Measurements from ENCODE around the gene HEG1. TPM values are rescaled to one million over a fixed set of nuclear protein-coding genes. Genes with fewer than 3 reads are reported as not detected.

HEG1 gene
- total and polyA plus RNA-seq, 2 of the 13 experiments (the other 11 are each of a cell fraction or from before 2014, with no cell fraction given), result 10.7 to 18.2 TPM

DNA sequence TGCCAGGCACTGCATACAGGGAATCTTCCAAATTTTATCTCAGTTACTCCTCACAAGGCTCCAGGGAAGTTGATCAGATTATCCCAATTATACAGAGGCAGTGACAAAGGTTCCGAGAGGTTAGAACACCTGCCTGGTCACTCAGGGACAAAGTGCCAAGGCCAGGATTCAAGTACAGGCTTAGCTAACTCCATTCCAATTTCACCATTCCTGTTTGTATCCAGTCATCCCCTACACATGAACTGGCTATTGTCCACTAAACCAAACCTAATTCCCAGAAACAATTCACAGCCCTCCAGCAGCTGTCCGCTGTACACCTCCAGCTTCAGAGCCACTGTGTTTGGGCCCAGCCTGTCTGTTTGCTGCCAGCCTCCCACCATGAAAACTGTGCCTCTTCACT is 137.3 kb downstream of the HEG1 start (continued):
- TF ChIP-seq, protein P1, sequence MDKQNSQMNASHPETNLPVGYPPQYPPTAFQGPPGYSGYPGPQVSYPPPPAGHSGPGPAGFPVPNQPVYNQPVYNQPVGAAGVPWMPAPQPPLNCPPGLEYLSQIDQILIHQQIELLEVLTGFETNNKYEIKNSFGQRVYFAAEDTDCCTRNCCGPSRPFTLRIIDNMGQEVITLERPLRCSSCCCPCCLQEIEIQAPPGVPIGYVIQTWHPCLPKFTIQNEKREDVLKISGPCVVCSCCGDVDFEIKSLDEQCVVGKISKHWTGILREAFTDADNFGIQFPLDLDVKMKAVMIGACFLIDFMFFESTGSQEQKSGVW (CRISPR knock-in tag; IDR thresholded peaks at IDR 0.05; ENCODE audit: borderline replicate concordance), result no peak
- TF ChIP-seq TBX3 (IDR thresholded peaks at IDR 0.05; ENCODE audit: borderline replicate concordance) (no peak), NFIB (CRISPR knock-in tag; IDR thresholded peaks at IDR 0.05; ENCODE audit: borderline replicate concordance) (no peak)

DNA sequence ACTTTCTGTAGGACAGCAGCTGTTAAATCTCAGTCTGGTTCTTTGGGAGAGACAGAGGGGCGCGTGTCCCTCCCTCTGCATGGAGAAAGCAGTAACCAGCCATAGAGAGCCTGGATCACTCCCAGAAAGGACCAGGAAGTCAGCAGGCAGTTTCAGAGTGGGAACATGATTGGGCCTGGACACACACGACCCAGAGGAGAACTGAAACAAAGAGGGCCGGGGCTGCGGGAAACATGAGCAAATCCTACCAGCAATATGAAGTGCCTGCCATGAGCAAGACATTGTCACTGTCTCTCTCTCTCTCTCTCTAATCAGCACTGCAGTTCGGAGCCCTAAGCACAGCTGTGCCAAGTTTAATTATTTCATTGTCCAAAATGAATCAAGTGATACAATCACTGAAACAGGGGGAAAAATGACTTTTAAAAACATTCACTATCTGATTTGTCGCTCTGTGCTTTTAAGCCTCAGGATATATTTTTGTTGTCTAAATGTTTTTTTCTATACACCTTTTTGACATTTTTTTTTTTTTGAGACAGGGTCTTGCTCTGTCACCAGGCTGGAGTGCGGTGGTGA is 138.9 kb downstream of the HEG1 start:
- H3K9ac ChIP-seq (ENCODE audit: insufficient read depth, low read depth, low read length), result no peak overlapping the region
- peaks cover 0 to 7% of the 10 kb centered on the region in 2 experiments; a peak in 1 of 5 replicates for H3K27me3 ChIP-seq (ENCODE audit: control insufficient read depth in 1 of 2, insufficient read depth in 2 of 2, low read length in 2 of 2)
- H2AFZ ChIP-seq (ENCODE audit: low read length), result no peak overlapping the region
- CTCF ChIA-PET (ENCODE audit: low intra/inter-chr PET ratio, low total read pairs), result no interaction called here
- no TSS peak for BruUV-seq (replicated peaks)
- no peaks in the 10 kb centered on the region for H3K9me3 ChIP-seq (ENCODE audit: low read length)
- intact Hi-C loops (cut with micrococcal nuclease; ENCODE audit: unreplicated experiment) (no loop called here), in situ Hi-C loops (cut with HindIII; ENCODE audit: extremely low pct_ligation_motif_present, low pct_unique_long_range_greater_than_20kb) (no loop called here)
- H4K20me1 ChIP-seq (ENCODE audit: insufficient read depth, low read length), result no peaks in the 10 kb centered on the region
- no peak for DNase-seq (ENCODE audit: low spot score)
- FAIRE-seq, result no peak
- no peak overlapping the region for H3K27ac ChIP-seq (ENCODE audit: extremely low read length, insufficient read depth, low read length)
- H3K4me2 ChIP-seq (ENCODE audit: low read depth, low read length), result no peak overlapping the region
- no peak overlapping the region for H3K4me3 ChIP-seq (replicated peaks in 1 of 3; ENCODE audit: insufficient read depth in 1 of 3, low read depth in 2 of 3, low read length in 3 of 3)
- 67% methylated on average over 8 of the region's 8 CpGs for WGBS (ENCODE audit: low lambda C conversion rate)
- H3K4me1 ChIP-seq (ENCODE audit: insufficient read depth, low read length), result peaks cover 9% of the 10 kb centered on the region
- no peaks in the 10 kb centered on the region for H3K36me3 ChIP-seq (replicated peaks in 1 of 2; ENCODE audit: control insufficient read depth in 1 of 2, insufficient read depth in 2 of 2, low read length in 2 of 2)
- POLR2A ChIA-PET, result no interaction called here
- H3K79me2 ChIP-seq (ENCODE audit: insufficient read depth, low read length), result no peaks in the 10 kb centered on the region
- ATAC-seq, result no peak
- TF ChIP-seq, protein P2, sequence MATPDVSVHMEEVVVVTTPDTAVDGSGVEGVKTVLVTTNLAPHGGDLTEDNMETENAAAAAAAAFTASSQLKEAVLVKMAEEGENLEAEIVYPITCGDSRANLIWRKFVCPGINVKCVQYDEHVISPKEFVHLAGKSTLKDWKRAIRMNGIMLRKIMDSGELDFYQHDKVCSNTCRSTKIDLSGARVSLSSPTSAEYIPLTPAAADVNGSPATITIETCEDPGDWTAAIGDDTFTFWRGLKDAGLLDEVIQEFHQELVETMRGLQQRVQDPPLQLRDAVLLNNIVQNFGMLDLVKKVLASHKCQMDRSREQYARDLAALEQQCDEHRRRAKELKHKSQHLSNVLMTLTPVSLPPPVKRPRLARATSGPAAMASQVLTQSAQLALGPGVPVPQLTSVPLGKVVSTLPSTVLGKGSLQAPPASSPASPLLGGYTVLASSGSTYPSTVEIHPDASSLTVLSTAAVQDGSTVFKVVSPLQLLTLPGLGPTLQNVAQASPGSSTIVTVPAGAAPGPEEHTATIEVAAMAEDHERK (CRISPR knock-in tag; IDR thresholded peaks at IDR 0.05; ENCODE audit: low read depth), result no peak
- TF ChIP-seq ZNF746 (CRISPR knock-in tag; IDR thresholded peaks at IDR 0.05) (no peak), HMGA1 (CRISPR knock-in tag; conservative IDR thresholded peaks at IDR 0.05) (no peak)
- TF ChIP-seq, protein P3, sequence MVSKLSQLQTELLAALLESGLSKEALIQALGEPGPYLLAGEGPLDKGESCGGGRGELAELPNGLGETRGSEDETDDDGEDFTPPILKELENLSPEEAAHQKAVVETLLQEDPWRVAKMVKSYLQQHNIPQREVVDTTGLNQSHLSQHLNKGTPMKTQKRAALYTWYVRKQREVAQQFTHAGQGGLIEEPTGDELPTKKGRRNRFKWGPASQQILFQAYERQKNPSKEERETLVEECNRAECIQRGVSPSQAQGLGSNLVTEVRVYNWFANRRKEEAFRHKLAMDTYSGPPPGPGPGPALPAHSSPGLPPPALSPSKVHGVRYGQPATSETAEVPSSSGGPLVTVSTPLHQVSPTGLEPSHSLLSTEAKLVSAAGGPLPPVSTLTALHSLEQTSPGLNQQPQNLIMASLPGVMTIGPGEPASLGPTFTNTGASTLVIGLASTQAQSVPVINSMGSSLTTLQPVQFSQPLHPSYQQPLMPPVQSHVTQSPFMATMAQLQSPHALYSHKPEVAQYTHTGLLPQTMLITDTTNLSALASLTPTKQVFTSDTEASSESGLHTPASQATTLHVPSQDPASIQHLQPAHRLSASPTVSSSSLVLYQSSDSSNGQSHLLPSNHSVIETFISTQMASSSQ (IDR thresholded peaks at IDR 0.05; ENCODE audit: low read depth), result no peak
- TF ChIP-seq, protein P3 (CRISPR knock-in tag; IDR thresholded peaks at IDR 0.05; ENCODE audit: borderline replicate concordance), result no peak
- TF ChIP-seq, protein P4, sequence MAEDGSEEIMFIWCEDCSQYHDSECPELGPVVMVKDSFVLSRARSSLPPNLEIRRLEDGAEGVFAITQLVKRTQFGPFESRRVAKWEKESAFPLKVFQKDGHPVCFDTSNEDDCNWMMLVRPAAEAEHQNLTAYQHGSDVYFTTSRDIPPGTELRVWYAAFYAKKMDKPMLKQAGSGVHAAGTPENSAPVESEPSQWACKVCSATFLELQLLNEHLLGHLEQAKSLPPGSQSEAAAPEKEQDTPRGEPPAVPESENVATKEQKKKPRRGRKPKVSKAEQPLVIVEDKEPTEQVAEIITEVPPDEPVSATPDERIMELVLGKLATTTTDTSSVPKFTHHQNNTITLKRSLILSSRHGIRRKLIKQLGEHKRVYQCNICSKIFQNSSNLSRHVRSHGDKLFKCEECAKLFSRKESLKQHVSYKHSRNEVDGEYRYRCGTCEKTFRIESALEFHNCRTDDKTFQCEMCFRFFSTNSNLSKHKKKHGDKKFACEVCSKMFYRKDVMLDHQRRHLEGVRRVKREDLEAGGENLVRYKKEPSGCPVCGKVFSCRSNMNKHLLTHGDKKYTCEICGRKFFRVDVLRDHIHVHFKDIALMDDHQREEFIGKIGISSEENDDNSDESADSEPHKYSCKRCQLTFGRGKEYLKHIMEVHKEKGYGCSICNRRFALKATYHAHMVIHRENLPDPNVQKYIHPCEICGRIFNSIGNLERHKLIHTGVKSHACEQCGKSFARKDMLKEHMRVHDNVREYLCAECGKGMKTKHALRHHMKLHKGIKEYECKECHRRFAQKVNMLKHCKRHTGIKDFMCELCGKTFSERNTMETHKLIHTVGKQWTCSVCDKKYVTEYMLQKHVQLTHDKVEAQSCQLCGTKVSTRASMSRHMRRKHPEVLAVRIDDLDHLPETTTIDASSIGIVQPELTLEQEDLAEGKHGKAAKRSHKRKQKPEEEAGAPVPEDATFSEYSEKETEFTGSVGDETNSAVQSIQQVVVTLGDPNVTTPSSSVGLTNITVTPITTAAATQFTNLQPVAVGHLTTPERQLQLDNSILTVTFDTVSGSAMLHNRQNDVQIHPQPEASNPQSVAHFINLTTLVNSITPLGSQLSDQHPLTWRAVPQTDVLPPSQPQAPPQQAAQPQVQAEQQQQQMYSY (CRISPR knock-in tag; IDR thresholded peaks at IDR 0.05), result no peak
- TF ChIP-seq, protein P5, sequence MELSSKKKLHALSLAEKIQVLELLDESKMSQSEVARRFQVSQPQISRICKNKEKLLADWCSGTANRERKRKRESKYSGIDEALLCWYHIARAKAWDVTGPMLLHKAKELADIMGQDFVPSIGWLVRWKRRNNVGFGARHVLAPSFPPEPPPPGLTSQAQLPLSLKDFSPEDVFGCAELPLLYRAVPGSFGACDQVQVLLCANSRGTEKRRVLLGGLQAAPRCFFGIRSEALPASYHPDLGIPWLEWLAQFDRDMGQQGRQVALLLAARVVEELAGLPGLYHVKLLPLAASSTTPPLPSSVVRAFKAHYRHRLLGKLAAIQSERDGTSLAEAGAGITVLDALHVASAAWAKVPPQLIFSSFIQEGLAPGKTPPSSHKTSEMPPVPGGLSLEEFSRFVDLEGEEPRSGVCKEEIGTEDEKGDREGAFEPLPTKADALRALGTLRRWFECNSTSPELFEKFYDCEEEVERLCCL (CRISPR knock-in tag; IDR thresholded peaks at IDR 0.05; ENCODE audit: borderline replicate concordance), result no peak

Data from HepG2 (cell line).